Endothelial cell of umbilical vein (primary cell): ENCODE data around the gene CTDP1. TPM values are rescaled to one million over a fixed set of nuclear protein-coding genes. Genes with fewer than 3 reads are reported as not detected.

ENCODE experiments used
- BruUV-seq: library from RNA; stranded (reverse); fragments of 400-500 nt; replicated peaks from 2 replicates; lab custom pipeline; 2021; lab: Mats Ljungman, UMichigan
- CTCF ChIA-PET: fragments of 300-600, 350-600 bp; sonication (Branson Sonifier 250); formaldehyde crosslinking; loops from one replicate; lab custom pipeline; 2021; ENCODE audit warnings: antibody characterized with exemption, inconsistent platforms; lab: Charles Lee
- POLR2A ChIA-PET: fragments of 300-600, 350-600 bp; sonication (Branson Sonifier 250); formaldehyde crosslinking; loops from one replicate; lab custom pipeline; 2021; ENCODE audit warnings: antibody characterized with exemption, inconsistent platforms; lab: Charles Lee
- DNase-seq: peaks from one replicate; pipeline ENCODE4 v3.0.0-alpha.2; 2011; ENCODE audit warnings: low read depth, low spot score
- FAIRE-seq: peaks from 2 replicates; lab custom pipeline; 2011; peaks lifted over from hg19 to GRCh38; lab: Jason Lieb, UNC
- H2AFZ ChIP-seq: 2 replicates; pipeline ENCODE4 v1.6.0; 2012; ENCODE audit warnings: low read depth, low read length, control low read depth, inconsistent platforms
- H3K27ac ChIP-seq: 2 replicates; pipeline ENCODE4 v1.5.1; 2011; ENCODE audit warnings: low read depth, mild to moderate bottlenecking, control low read depth, low read length, moderate library complexity; ENCODE audit not compliant: insufficient read depth
- H3K27me3 ChIP-seq, 2 experiments: 2 replicates each; pipeline versions ENCODE4 v1.6.0 to v1.6.1; 2011; ENCODE audit warnings: low read length in 2 of 2, mixed read lengths in 1 of 2; ENCODE audit not compliant: control insufficient read depth in 2 of 2, insufficient read depth in 2 of 2
- H3K36me3 ChIP-seq, 2 experiments: 2 replicates in 1 of 2; 3 replicates in 1 of 2; pipeline ENCODE4 v1.5.1; 2011; ENCODE audit warnings: low read length in 2 of 2, mild to moderate bottlenecking in 1 of 2, moderate library complexity in 1 of 2; ENCODE audit not compliant: control insufficient read depth in 2 of 2, insufficient read depth in 2 of 2; ENCODE audit errors: extremely low read depth in 1 of 2
- H3K4me1 ChIP-seq: 3 replicates; pipeline ENCODE4 v1.5.1; 2011; ENCODE audit warnings: mild to moderate bottlenecking, low read length; ENCODE audit not compliant: control insufficient read depth, insufficient read depth; ENCODE audit errors: extremely low read depth
- H3K4me2 ChIP-seq: 2 replicates; pipeline ENCODE4 v1.6.1; 2011; ENCODE audit warnings: low read length, control low read depth, mixed read lengths; ENCODE audit not compliant: insufficient read depth
- H3K4me3 ChIP-seq, 3 experiments: fragments of 200-600 bp in 1 of 3; sonication (generic), shearing (Covaris generic) in 1 of 3; replicated peaks in 1 of 3; 2 replicates each; pipeline ENCODE4 v1.5.1; 2011 to 2016; ENCODE audit warnings: control low read depth in 3 of 3, low read length in 3 of 3, mild to moderate bottlenecking in 2 of 3, inconsistent platforms in 1 of 3, low read depth in 1 of 3, moderate library complexity in 1 of 3; ENCODE audit not compliant: insufficient read depth in 1 of 3
- H3K79me2 ChIP-seq: 2 replicates; pipeline ENCODE4 v1.6.0; 2012; ENCODE audit warnings: low read length, inconsistent platforms; ENCODE audit not compliant: control insufficient read depth, insufficient read depth
- H3K9ac ChIP-seq: replicated peaks from 2 replicates; pipeline ENCODE3; 2011; ENCODE audit warnings: low read length, control low read depth; ENCODE audit not compliant: insufficient read depth; ENCODE audit errors: extremely low read depth
- H3K9me1 ChIP-seq: replicated peaks from 3 replicates; pipeline ENCODE4 v1.6.0; 2011; ENCODE audit warnings: mild to moderate bottlenecking, low read length; ENCODE audit not compliant: control insufficient read depth, insufficient read depth; ENCODE audit errors: extremely low read depth
- H3K9me3 ChIP-seq: replicated peaks from 2 replicates; pipeline ENCODE4 v1.5.1; 2012; ENCODE audit warnings: low read length, inconsistent platforms; ENCODE audit not compliant: control insufficient read depth, insufficient read depth
- H4K20me1 ChIP-seq: replicated peaks from 2 replicates; pipeline ENCODE3; 2011; ENCODE audit warnings: mild to moderate bottlenecking, low read length; ENCODE audit not compliant: control insufficient read depth, insufficient read depth; ENCODE audit errors: extremely low read depth
- CTCF ChIP-seq, 2 donors: IDR thresholded peaks; 1 replicate in 1 of 2; 2 replicates in 1 of 2; pipeline ENCODE4 v1.5.1; 2011; ENCODE audit warnings: low read length in 2 of 2, mild to moderate bottlenecking in 2 of 2, moderate library complexity in 2 of 2, control low read depth in 1 of 2, inconsistent platforms in 1 of 2, low read depth in 1 of 2; ENCODE audit not compliant: insufficient read depth in 1 of 2; ENCODE audit errors: extremely low read depth in 1 of 2
- EZH2 ChIP-seq: IDR thresholded peaks from 2 replicates; pipeline ENCODE4 v1.6.1; 2012; ENCODE audit warnings: borderline replicate concordance, low read depth, mild to moderate bottlenecking, moderate library complexity, low read length, inconsistent platforms; ENCODE audit not compliant: severe bottlenecking
- FOS ChIP-seq: IDR thresholded peaks from 2 replicates; pipeline ENCODE4 v1.6.1; 2011; ENCODE audit warnings: mild to moderate bottlenecking, low read length, moderate library complexity, borderline replicate concordance; ENCODE audit not compliant: insufficient read depth
- GATA2 ChIP-seq: IDR thresholded peaks from 2 replicates; pipeline ENCODE4 v1.7.0; 2011; ENCODE audit warnings: low read depth, mild to moderate bottlenecking, moderate library complexity, mixed read lengths, low read length; ENCODE audit not compliant: insufficient read length, insufficient read depth
- JUN ChIP-seq: IDR thresholded peaks from 2 replicates; pipeline ENCODE4 v1.6.1; 2011; ENCODE audit warnings: borderline replicate concordance, low read depth; ENCODE audit not compliant: insufficient read length, insufficient read depth
- MAX ChIP-seq: IDR thresholded peaks from 2 replicates; pipeline ENCODE4 v1.6.1; 2011; ENCODE audit not compliant: insufficient read depth, insufficient read length
- MYC ChIP-seq: IDR thresholded peaks from one replicate; pipeline ENCODE4 v1.6.1; 2011; ENCODE audit warnings: mild to moderate bottlenecking, low read depth, low read length
- POLR2A ChIP-seq: IDR thresholded peaks from 2 replicates; pipeline ENCODE4 v1.6.1; 2012; ENCODE audit warnings: low read depth, mild to moderate bottlenecking, control low read depth, low read length
- POLR2AphosphoS5 ChIP-seq: IDR thresholded peaks from 2 replicates; pipeline ENCODE4 v1.6.1; 2012; ENCODE audit warnings: low read depth, mild to moderate bottlenecking, control low read depth, low read length, moderate library complexity; ENCODE audit not compliant: insufficient read depth
- dilution Hi-C: fragments of 300-500 bp; cut with MboI; formaldehyde crosslinking; loops from one replicate; pipeline ENCODE4 v1.15.0; 2019; ENCODE audit warnings: low sequenced_read_pairs; ENCODE audit not compliant: extremely low pct_ligation_motif_present
- intact Hi-C: fragments of 100-400 bp; cut with micrococcal nuclease; formaldehyde crosslinking; loops from one replicate; pipeline ENCODE4 v1.10.0; 2022
- polyA plus RNA-seq, 4 experiments: library from polyadenylated mRNA; depleted of rRNA in 3 of 4; stranded (reverse) in 3 of 4; unstranded in 1 of 4; fragments of >200 nt; gene quantifications; 2 replicates each; pipeline versions ENCODE4 v1.2.1 to v1.2.3, GENCODE V29; 2011 to 2012; ENCODE audit warnings: missing spikeins in 1 of 4
- total RNA-seq: library from RNA; stranded (reverse); gene quantifications from 2 replicates; pipeline ENCODE4 v1.2.3, GENCODE V29; 2021

The CTDP1 gene
- total and polyA plus RNA-seq, 2 donors (not counting 3 experiments of a cell fraction or from before 2014, with no cell fraction given): 15.3 to 27.6 TPM

GRCh38 chr18:79640064-79640672, 39.4 kb upstream of the CTDP1 start:
- Histone ChIP-seq H3K9ac (no peak overlapping the region), H4K20me1 (no peaks in the 10 kb centered on the region), H3K27me3 (peaks cover 4 to 14% of the 10 kb centered on the region in 2 experiments), H3K9me3 (no peaks in the 10 kb centered on the region), H2AFZ (no peak overlapping the region), H3K4me1 (no peaks in the 10 kb centered on the region), H3K9me1 (no peaks in the 10 kb centered on the region), H3K36me3 (no peaks in the 10 kb centered on the region), H3K4me3 (no peak overlapping the region), H3K27ac (no peak overlapping the region), H3K79me2 (no peaks in the 10 kb centered on the region), H3K4me2 (no peak overlapping the region)
- intact Hi-C loops: no loop called here
- BruUV-seq: no TSS peak
- CTCF ChIA-PET: interaction anchor here (0.9 kb wide), 1 partner anchor 110 kb away, joined by 3 read pairs; no protein-coding TSS in a partner anchor
- TF ChIP-seq MAX (no peak), FOS (no peak), CTCF (IDR thresholded peaks at IDR 0.05; ENCODE audit: extremely low read depth in 1 of 2, insufficient read depth in 1 of 2, low read depth in 1 of 2, low read length in 2 of 2) (no peak), EZH2 (no peak), GATA2 (no peak), JUN (no peak), POLR2AphosphoS5 (no peak), POLR2A (no peak), MYC (no peak)
- dilution Hi-C loops: no loop called here
- POLR2A ChIA-PET: no interaction called here
- no peak for DNase-seq
- no peak for FAIRE-seq
